ENCODE data around the gene IER3.
"Not testable (repeated sequence)": the region's sequence is repeated elsewhere in the genome, so short reads cannot be mapped to it uniquely, and the experiment has no call there.

Gene IER3

GRCh38 chr6:30767944-30768301 is 23.6 kb upstream of the IER3 start:
- no peak for DNase-seq

- DNase-seq: no peak
Observed at GRCh38 chr6:30767158-30767943, 23.0 kb upstream of the IER3 start.

DNA sequence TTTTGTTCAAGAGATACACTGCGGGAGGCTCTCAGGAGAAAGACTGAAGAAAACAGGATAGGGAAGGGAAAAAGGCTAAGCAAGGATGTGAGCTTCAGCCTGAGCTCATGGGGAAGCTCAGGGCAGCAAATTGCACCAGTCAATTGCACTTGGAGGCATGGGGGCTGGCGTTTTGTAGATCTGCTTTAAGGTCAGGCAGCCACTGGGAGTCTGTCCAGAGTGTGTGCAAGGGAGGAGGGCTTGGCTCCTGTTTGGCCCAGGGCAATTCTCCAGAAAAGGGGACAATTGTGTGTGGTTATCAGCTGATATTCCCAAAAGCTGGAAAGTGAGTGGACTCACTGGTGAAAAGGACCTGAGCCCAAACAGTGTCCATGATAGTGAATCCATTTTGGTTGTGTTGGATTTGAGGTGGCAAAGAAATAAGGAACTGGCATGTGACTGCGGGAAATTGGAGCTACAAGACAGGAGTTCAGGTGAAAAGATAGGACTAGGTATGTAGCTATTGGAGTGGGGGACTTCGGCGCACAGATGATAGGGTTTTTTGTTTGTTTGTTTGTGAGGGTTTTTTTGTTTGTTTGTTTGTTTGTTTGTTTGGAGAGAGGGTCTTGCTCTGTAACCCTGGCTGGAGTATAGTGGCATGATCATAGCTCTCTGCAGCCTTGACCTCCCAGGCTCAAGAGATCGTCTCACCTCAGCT is 22.3 kb upstream of the IER3 start:
- no peak for DNase-seq

- not testable (repeated sequence) for DNase-seq
Observed at GRCh38 chr6:30765495-30765894, 21.1 kb upstream of the IER3 start.

DNA sequence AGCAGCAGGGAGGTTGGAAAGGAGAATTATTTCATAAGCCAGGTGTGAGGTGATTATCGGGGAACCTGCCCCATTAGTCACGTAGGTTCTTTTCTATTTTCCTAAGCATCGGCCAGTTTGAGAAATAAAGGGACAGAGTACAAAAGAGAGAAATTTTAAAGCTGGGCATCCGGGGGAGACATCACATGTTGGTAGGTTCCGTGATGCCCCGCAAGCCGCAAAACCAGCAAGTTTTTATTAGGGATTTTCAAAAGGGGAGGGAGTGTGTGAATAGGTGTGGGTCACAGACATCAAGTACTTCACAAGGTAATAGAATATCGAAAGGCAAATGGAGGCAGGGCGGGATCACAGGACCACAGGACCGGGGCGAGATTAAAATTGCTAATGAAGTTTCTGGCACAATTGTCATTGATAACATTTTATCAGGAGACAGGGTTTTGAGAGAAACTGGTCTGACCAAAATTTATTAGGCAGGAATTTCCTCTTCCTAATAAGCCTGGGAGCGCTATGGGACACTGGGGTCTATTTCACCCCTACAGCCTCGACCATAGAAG is 20.2 kb upstream of the IER3 start:
- DNase-seq: not testable (repeated sequence)

DNA sequence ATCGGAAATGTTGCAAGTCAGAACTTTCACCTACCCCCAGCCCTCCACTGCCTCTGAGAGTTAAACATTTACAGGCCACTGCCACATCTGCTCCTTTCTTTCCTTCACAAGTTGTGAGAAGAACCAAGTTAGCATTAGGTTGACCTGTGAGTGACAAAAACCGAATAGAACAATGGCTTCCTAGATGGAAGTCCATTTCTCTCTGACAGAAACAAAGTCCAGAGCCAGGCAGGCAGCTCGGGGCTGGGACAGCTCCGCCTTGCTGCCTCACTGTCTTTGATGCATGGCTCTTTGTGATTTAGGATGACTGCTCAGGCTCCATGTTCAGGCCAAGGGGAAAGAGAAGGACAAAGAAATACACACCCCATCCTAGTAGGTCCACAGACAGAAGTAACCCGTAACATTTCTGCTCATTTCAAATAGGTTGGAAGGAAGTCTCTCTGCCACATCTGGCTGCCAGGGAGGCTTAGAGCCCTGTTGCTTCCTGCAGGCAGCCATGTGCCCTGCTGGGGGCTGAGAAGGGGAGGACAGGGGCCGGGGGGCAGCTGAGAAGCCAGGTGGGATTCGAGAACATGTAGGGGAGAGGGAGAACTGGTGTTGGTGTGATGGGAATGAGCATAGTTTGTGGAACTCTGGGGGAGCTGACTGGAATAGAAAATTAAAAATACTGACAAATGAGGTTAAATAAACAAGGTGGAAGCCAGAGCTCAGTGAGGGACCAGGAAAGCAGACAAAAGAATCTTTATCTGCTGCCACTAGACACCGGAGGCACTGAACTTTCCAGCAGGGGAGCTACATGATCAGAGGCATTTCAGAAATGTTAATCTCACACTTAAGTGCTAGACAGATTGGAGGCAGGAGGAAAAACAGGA is 19.5 kb upstream of the IER3 start:
- no peak for DNase-seq

DNA sequence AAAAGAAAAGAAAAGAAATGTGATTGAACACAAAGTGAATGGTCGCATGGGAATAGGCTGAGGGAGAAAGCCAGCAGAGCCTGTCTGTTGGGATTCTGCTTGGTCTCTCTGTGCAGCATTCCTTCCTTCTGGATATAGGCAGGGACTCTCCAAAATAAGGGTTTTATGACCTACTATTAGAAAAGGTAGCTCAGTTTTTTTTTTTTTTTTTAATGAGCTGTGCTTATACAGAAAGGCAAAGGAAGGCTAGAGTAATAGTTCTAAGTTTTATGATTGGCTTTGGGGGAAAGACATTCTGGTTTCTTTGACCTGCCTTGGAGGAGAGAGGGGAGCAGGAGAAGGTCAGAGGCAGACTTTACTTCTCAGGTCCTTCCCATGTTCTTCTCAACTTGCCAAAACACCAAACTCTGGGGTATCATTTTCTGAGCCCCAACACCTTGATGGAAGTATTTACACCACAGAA is 18.8 kb upstream of the IER3 start:
- no peak for DNase-seq

DNA sequence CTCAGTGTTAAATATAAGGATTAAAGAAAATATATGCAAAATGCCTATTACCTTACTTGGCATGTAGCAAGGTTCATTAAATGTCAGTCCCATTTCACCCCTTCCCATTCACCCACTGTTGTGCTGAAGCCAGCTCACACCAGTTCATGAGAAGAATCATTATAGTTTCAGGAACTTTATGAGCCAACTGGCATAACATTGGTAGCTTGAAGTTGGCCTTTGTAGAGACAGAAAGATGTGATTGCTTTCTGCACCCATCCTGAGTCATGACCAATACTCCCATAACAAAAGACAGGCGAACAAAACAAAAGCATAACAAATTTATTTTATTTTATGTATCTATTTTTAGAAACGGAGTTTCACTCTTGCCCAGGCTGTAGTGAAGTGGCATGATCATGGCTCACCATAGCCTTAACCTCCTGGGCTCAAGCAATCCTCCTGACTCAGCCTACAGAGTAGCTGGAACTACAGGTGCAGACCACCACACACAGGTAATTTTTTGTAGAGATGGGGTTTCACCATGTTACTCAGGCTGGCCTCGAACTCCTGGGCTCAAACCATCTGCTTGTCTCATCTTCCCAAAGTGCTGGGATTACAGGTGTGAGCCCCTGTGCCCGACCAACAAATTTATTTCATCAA is 17.6 kb upstream of the IER3 start:
- DNase-seq: no peak

GRCh38 chr6:30760549-30760948 is 16.2 kb upstream of the IER3 start:
- no peak for DNase-seq

DNA sequence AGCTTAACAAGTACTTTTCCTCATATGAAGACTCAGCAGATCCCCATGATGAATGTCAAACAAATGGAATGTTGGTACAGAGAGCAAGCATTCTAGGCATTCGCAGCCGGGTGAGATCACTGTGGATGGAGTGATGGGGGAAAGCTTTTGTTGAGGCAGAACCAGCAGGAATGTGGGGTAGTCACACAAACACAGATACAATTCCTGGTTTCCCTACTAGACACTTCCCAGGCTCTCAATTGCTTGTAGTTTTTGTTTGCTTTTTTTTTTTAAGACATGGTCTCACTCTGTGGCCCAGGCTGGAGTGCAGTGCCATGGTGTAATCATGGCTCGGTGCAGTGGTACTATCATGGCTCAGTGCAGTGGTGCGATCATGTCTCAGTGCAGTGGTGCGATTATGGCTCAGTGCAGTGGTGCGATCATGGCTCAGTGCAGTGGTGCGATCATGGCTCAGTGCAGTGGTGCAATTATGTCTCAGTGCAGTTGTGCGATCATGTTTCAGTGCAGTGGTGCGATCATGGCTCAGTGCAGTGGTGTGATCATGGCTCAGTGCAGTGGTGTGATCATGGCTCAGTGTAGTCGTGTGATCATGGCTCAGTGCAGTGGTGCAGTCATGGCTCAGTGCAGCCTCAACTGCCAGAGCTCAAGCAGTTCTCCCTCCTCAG is 15.4 kb upstream of the IER3 start:
- no peak for DNase-seq

GRCh38 chr6:30757261-30757904 is 13.0 kb upstream of the IER3 start:
- DNase-seq: no peak

DNA sequence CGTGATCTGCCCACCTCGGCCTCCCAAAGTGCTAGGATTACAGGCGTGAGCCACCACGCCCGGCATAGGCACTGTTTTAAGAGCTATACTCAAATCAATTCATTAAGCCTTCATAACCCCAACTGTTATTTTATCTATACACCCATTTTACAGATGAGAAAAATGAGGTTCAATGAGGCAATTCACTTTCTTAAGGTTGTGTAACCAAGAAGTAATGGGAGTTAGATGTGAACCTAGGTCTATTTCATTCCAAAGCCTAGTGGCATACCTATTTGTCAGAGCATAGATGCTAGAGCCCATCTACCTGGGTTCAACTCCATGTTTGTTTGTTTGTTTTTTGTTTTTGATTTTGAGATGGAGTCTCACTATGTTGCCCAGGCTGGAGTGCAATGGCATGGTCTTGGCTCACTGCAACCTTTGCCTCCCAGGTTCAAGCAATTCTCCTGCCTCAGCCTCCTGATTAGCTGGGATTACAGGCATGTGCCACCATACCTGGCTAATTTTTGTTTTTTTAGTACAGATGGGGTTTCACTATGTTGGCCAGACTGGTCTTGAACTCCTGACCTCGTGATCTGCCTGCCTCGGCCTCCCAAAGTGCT is 12.2 kb upstream of the IER3 start:
- not testable (repeated sequence) for DNase-seq

DNA sequence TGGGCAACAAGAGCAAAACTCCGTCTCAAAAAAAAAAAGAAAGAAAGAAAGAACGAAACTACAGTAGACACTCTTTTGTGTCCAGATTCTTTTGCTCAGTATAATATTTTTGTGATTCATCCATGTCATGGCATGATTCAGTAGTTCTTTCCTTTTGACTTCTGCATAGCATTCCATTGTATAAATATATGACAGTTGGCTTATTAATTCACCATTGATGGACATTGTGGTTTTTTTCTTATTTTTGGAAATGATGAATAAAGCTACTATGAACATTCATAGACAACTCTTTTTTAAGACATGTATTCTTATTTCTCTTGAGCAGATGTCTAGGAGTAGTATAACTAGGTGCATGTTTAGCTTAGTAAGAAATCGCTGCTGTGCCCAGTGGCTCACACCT is 10.3 kb upstream of the IER3 start:
- no peak for DNase-seq

GRCh38 chr6:30752157-30752927 is 8.0 kb upstream of the IER3 start:
- peak; percentile 94 for DNase-seq

- DNase-seq: no peak
Observed at GRCh38 chr6:30750379-30750668, 6.0 kb upstream of the IER3 start.

DNA sequence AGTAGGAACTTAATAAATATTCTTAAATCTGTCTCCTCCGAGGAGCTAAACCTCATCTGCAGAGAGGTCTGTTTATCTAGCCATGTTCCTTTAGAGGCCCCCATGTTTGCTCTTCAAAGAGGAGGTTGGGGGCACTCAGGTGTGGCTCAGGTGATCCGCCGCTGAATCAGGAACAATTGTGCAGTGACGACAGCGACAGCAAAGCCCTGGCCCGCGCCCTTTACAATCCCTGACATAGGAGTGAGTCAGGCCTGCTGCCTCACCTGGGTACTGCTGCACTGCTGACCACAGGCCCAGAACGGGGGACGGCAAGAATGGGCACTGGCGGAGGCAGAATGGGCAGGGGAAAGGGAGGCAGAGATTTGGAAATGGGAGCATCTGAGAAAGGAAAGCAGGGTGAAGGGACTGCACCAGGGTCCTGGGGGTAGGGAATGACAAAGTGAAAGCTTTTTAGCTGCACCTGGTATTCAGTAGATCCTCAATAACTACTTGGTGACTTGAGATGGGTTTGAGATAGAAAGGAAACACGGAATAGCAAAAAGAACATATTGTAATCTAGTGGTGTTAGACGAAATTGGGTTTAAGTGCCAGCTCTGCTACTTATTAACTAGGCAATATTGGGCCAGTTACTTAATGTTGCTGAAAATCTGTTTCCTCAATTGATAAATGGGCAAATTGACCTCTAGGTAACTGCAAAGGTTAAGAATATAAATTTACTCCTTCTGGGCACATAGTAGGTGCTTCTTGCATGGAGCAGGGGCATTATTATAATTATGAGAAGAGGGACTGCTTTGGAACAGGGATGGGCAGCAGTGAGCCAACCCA is 5.4 kb upstream of the IER3 start:
- no peak for DNase-seq

DNA sequence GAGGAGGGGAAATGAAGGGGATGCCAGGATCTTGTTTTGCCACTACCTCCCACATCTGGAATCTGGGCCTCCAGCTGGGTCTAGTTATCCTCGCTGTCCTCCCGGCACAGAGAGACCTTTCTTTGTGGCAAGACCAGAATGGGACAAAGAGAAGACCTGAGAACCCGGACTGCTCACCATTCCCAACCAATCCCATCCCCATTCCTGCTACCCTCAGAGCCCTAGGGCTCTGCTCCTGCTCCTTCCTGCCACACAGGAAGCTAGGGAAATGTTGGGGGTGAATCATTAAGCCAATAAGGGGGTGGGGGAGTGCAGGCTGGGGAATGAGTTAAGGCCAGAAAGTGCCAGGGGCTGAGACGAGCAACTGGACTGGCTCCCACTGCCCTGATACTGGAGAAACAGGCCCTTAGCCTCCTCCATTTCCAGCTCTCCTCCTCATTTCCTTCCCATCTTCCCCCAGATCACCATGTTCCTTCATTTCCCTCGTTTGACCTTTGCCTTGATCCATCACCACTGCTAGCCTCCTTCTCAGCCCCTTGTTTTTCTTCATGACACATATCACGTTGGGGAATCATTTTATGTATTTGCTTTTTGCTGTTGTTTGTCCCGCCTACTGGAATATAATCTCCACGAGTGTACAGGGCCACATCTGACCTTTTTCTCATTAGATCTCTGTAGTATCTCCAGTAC is 4.6 kb upstream of the IER3 start:
- no peak for DNase-seq

- DNase-seq: no peak
Observed at GRCh38 chr6:30747902-30748769, 3.8 kb upstream of the IER3 start.
